ENCODE data around the gene DCLK2.

DCLK2 gene

GRCh38 chr4:150238591-150238990 is 160.3 kb downstream of the DCLK2 start:
- no peaks in the 10 kb centered on the region for H3K4me1 Mint-ChIP-seq
- no peak overlapping the region for H3K27ac Mint-ChIP-seq
- no peaks in the 10 kb centered on the region for H3K9me3 Mint-ChIP-seq
- no peaks in the 10 kb centered on the region for H3K36me3 Mint-ChIP-seq
- H3K27me3 Mint-ChIP-seq, result peaks cover 2% of the 10 kb centered on the region
- no peak overlapping the region for H3K4me3 Mint-ChIP-seq

DNA sequence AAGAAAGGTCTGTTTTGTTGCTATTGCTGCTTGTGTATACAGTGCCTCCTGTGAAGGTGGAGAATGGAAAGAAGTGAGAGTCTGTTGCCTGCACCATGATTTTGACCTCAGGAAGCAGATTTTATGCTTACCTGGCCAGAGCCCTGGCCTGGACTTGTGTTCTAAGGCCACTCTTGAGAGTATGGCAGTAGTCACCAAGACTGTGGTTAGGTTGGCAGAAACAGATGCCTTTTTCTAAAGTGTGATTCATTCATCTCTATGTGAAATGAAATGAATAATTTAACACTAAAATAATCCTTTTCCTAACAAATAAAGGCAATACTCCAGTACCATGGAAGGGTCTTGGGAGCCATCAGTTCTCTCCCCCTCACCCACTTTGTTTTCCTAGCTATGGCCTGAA is 161.8 kb downstream of the DCLK2 start:
- peaks cover 2% of the 10 kb centered on the region for H3K27me3 Mint-ChIP-seq
- no peaks in the 10 kb centered on the region for H3K36me3 Mint-ChIP-seq
- H3K4me3 Mint-ChIP-seq, result no peak overlapping the region
- no peak overlapping the region for H3K27ac Mint-ChIP-seq
- no peaks in the 10 kb centered on the region for H3K9me3 Mint-ChIP-seq
- no peaks in the 10 kb centered on the region for H3K4me1 Mint-ChIP-seq

DNA sequence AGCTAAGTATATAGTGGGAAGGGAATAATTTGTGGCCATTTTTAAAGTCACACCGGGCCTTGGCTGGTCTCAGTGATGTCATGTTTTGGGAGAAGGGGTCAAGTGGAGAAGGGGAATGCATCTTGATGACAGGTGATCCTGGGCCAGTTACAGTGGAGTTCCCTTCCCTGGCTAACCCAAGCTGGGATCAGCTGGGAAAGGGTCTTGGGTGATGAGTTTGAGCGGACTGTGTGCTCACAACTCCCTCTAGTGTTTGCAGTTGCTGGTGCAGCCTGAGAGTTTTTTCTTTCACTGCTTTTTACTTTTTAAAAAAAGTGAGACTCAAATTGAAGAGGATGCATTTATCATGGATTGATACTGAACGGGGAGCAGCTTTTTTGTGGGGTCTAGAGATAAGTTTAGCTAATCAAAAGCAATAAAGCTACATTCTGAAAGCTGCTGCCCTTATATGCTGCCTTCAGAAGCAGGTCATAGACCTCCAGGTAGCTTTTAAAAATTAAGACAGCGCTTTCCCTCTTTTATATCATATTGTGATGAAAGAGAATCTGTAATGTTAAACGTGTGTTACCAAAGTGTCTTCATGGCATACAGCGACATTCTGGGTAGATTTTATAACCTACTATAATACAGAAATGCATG is 164.7 kb downstream of the DCLK2 start:
- no peak overlapping the region for H3K4me3 Mint-ChIP-seq
- H3K4me1 Mint-ChIP-seq, result no peaks in the 10 kb centered on the region
- no peaks in the 10 kb centered on the region for H3K36me3 Mint-ChIP-seq
- H3K27ac Mint-ChIP-seq, result no peak overlapping the region
- no peaks in the 10 kb centered on the region for H3K9me3 Mint-ChIP-seq
- H3K27me3 Mint-ChIP-seq, result no peaks in the 10 kb centered on the region

DNA sequence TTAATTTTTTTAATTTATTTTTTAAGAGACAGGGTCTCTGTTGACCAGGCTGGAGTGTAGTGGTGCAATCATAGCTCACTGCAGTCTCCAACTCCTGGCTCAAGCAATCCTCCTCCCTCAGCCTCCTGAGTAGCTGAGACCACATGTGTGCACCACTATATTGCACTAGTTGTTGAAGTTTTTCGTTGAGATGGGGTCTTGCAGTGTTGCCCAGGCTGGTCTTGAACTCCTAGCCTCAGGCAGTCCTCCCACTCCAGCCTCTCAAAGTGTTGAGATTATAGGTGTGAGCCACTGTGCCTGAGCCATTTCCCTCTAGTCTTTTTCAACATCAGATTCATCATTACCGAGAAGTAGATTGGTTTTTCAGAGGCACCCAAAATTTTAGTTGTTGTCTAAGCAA is 165.7 kb downstream of the DCLK2 start:
- H3K36me3 Mint-ChIP-seq, result no peaks in the 10 kb centered on the region
- H3K4me3 Mint-ChIP-seq, result no peak overlapping the region
- no peaks in the 10 kb centered on the region for H3K27me3 Mint-ChIP-seq
- H3K9me3 Mint-ChIP-seq, result no peaks in the 10 kb centered on the region
- no peak overlapping the region for H3K27ac Mint-ChIP-seq
- H3K4me1 Mint-ChIP-seq, result no peaks in the 10 kb centered on the region

- Mint-ChIP-seq H3K9me3 (no peaks in the 10 kb centered on the region), H3K4me1 (no peaks in the 10 kb centered on the region), H3K36me3 (no peaks in the 10 kb centered on the region), H3K4me3 (no peak overlapping the region), H3K27ac (no peak overlapping the region), H3K27me3 (no peaks in the 10 kb centered on the region)
Measured at GRCh38 chr4:150244600-150244999, 166.4 kb downstream of the DCLK2 start.

- Mint-ChIP-seq H3K9me3 (no peaks in the 10 kb centered on the region), H3K4me1 (no peaks in the 10 kb centered on the region), H3K36me3 (no peaks in the 10 kb centered on the region), H3K4me3 (no peak overlapping the region), H3K27me3 (no peaks in the 10 kb centered on the region), H3K27ac (no peak overlapping the region)
Measured at GRCh38 chr4:150247184-150247583, 168.9 kb downstream of the DCLK2 start.

GRCh38 chr4:150248181-150248580 is 169.9 kb downstream of the DCLK2 start:
- H3K27me3 Mint-ChIP-seq, result no peaks in the 10 kb centered on the region
- H3K36me3 Mint-ChIP-seq, result no peaks in the 10 kb centered on the region
- H3K4me1 Mint-ChIP-seq, result no peaks in the 10 kb centered on the region
- H3K27ac Mint-ChIP-seq, result no peak overlapping the region
- no peak overlapping the region for H3K4me3 Mint-ChIP-seq
- no peaks in the 10 kb centered on the region for H3K9me3 Mint-ChIP-seq

DNA sequence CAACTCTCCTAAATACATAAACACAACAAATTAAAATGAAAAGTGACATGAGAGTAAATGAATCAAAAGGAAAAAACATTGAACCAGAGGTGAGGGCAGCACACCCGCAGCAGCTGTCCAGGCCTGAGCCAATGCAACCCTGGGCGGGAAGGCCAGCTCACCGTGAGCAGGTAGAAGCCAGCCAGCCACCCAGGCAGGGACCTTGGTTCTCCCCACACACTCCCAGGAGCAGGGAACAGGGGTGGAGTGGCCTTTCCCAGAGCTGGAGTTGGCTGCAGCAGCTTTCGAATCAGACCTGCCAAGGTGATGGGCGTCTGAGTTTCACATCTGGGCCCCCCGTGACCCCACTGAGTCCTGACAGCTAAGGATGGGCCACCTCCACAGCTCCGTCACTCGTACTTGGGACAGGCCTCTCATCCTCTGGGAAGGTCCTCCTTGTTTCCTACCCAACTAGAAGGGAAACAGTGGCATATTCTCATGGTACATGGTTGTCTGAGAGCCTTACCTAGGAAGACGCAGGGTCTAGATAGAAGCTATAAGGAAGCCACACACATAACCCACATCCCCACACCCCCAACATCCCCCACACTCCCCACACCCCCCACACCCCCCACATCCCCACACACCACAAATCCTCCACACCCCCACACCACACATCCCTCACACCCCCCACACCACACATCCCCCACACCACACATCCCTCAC is 172.2 kb downstream of the DCLK2 start:
- Mint-ChIP-seq H3K4me3 (no peak overlapping the region), H3K27ac (no peak overlapping the region), H3K4me1 (no peaks in the 10 kb centered on the region), H3K36me3 (no peaks in the 10 kb centered on the region), H3K27me3 (no peaks in the 10 kb centered on the region), H3K9me3 (no peaks in the 10 kb centered on the region)

GRCh38 chr4:150250998-150251651 is 172.9 kb downstream of the DCLK2 start:
- Mint-ChIP-seq H3K27me3 (no peaks in the 10 kb centered on the region), H3K36me3 (no peaks in the 10 kb centered on the region), H3K4me3 (no peak overlapping the region), H3K4me1 (no peaks in the 10 kb centered on the region), H3K27ac (no peak overlapping the region), H3K9me3 (no peaks in the 10 kb centered on the region)

GRCh38 chr4:150251752-150252190 is 173.5 kb downstream of the DCLK2 start:
- no peaks in the 10 kb centered on the region for H3K4me1 Mint-ChIP-seq
- peak overlapping the region; percentile 76 for H3K27ac Mint-ChIP-seq
- no peaks in the 10 kb centered on the region for H3K36me3 Mint-ChIP-seq
- H3K9me3 Mint-ChIP-seq, result no peaks in the 10 kb centered on the region
- no peaks in the 10 kb centered on the region for H3K27me3 Mint-ChIP-seq
- H3K4me3 Mint-ChIP-seq, result no peak overlapping the region

DNA sequence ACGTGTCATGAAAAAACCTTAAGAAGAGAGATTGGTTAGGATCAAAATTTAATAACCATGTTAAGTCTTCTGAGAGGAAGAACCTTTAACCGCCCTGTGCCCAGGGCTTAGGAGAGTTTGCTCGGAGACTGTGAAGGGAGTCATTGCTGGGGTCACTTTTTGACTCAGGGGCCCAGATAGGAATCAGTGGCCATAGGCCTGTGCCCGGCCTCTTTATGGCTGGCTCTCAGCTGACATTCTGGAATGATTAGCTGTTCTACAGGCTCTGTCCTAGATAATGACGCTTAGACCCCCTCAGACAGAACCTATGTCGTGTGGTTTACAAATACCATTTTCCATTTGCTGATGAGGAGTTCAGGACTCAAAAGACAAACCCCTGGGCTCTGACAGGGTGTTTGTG is 174.1 kb downstream of the DCLK2 start:
- no peaks in the 10 kb centered on the region for H3K4me1 Mint-ChIP-seq
- H3K9me3 Mint-ChIP-seq, result no peaks in the 10 kb centered on the region
- no peak overlapping the region for H3K4me3 Mint-ChIP-seq
- no peaks in the 10 kb centered on the region for H3K36me3 Mint-ChIP-seq
- peak overlapping the region; percentile 30 for H3K27ac Mint-ChIP-seq
- no peaks in the 10 kb centered on the region for H3K27me3 Mint-ChIP-seq

DNA sequence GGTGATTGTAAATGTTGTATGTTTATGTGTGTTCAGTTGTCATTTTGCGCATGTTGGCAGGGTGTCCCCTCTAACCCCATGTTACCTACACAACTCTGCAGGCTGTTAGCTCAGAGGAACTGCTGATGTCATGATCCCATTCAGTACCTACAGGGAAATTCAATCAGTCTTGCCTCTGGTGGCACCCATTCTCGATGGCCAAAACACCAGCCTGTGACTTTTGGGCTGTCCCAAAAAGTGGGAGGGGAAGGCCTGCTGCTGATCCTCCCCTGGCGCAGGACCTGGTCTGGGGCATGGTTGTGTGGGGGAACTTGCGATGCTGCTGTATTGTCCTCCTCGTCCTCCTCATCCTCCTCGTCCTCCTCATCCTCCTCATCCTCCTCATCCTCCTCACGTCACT is 174.5 kb downstream of the DCLK2 start:
- peak overlapping the region; percentile 30 for H3K27ac Mint-ChIP-seq
- no peaks in the 10 kb centered on the region for H3K4me1 Mint-ChIP-seq
- H3K9me3 Mint-ChIP-seq, result no peaks in the 10 kb centered on the region
- H3K4me3 Mint-ChIP-seq, result no peak overlapping the region
- no peaks in the 10 kb centered on the region for H3K36me3 Mint-ChIP-seq
- H3K27me3 Mint-ChIP-seq, result no peaks in the 10 kb centered on the region

DNA sequence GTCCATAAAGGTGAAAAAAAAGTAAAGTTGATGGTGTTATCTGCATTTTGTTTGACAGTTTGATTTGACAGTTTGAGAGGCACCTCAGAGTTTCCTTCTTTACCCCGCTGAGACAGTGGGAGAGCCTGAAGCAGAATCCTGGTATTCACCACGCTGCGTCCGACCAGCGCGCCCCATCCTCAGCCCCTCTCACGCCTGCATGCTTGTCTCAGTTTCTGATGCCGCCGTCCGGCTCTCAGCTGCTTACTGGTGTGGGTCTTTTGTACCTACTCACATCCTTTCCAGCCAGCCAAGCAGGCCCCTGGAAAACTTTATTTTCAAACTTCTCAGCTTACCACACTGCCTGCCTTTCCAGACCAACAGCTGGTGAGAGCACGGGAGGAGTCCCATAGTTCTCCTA is 175.2 kb downstream of the DCLK2 start:
- no peak overlapping the region for H3K4me3 Mint-ChIP-seq
- H3K36me3 Mint-ChIP-seq, result no peaks in the 10 kb centered on the region
- no peaks in the 10 kb centered on the region for H3K4me1 Mint-ChIP-seq
- H3K27ac Mint-ChIP-seq, result no peak overlapping the region
- H3K9me3 Mint-ChIP-seq, result no peaks in the 10 kb centered on the region
- no peaks in the 10 kb centered on the region for H3K27me3 Mint-ChIP-seq

DNA sequence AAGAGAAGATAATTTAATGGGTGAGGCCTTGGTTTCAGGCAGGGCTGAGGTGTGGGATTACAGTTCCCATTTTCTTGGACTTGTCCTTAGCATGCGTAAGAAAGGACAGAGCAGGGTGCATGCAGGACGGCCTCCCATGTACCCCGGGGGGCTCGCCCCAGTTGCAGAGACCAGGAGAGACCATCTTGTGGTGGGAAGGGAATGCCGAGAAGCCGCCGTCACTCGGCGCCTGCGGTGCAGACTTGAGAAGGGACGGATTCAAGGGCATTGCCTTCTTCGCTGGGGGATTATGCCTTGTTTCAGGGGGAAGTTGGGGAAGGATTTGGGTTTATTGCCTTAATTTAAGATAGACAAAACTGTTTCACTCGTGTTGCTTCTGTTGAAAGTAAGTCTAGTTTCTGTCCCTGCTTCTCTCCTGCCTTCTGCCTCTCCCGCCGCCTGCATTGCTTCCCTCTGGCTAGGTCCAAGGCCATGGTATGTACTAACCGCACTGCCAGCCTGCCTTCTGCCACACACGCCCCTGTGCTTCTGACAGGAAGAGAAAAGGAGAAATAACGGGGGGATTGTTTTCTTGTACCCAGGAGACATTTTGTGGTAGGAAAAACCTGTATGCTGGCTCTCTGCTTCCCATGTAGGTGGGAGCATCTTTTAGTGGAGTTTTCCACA is 175.9 kb downstream of the DCLK2 start:
- Mint-ChIP-seq H3K36me3 (no peaks in the 10 kb centered on the region), H3K4me1 (no peaks in the 10 kb centered on the region), H3K4me3 (no peak overlapping the region), H3K27me3 (no peaks in the 10 kb centered on the region), H3K27ac (no peak overlapping the region), H3K9me3 (no peaks in the 10 kb centered on the region)

- Mint-ChIP-seq H3K27me3 (no peaks in the 10 kb centered on the region), H3K4me1 (no peaks in the 10 kb centered on the region), H3K27ac (no peak overlapping the region)
Measured at GRCh38 chr4:150255610-150256224, 177.5 kb downstream of the DCLK2 start.

More at GRCh38 chr4:150255610-150256224, 177.5 kb downstream of the DCLK2 start:
- Mint-ChIP-seq H3K4me3 (no peak overlapping the region), H3K36me3 (no peaks in the 10 kb centered on the region), H3K9me3 (no peaks in the 10 kb centered on the region)

All from activated naive CD4-positive, alpha-beta T cell treated with anti-CD3 and anti-CD28 coated beads, Interleukin-2, amount 50 U/mL, for 24 hours (primary cell).